HG02623 (cell line): ENCODE measurements around the gene PRAMEF5.
"Not testable (repeated sequence)": the region's sequence is repeated elsewhere in the genome, so short reads cannot be mapped to it uniquely, and the experiment has no call there.

Experiments
- ATAC-seq: cut with Tn5 transposase; IDR thresholded peaks from one replicate; pipeline ENCODE4 v1.9.1; 2021; ENCODE audit warnings: moderate library complexity; ENCODE audit not compliant: unreplicated experiment

PRAMEF5 gene

DNA sequence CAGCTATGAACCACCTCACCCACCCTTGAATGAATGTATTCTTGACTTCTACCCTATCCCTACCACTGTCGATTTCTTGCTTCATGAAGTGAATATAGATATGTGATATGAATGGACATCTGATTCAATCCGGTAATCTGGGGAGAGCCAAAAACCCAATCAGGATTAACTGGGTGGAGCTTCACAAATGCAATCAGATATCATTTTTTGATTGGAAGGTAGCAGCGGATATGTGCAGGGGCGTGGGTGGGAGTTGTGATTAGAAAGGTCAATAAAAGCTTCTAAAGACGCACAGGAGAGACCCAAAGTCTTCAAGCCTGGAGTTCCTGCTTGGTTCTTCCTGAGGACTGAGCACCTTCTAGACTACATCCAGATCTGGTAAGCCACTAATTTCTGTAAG, at the start of gene PRAMEF5:
TSS of gene PRAMEF5 (plus strand) at position 301 of the 400 bp plus-strand sequence. CDS start 5,071 bp downstream, outside the sequence.
- ATAC-seq = not testable (repeated sequence)

DNA sequence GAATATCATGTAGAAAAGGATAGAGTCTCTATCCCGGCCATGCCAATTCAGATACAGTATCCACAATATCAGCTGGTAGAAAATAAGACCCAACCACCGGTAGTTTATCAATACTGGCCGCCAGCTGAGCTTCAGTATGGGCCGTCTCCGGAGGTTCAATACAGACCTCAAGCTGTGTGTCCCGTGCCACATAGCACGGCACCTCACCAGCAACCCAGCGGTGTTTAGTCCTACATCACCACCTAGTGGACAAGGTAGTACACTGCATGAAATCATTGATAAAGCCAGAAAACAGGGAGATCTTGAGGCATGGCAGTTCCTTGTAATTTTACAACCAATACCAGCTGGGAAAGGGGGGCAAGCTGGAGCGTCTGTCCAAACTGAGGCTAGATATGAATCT, 45.3 kb upstream of the PRAMEF5 start:
- not testable (repeated sequence) for ATAC-seq

DNA sequence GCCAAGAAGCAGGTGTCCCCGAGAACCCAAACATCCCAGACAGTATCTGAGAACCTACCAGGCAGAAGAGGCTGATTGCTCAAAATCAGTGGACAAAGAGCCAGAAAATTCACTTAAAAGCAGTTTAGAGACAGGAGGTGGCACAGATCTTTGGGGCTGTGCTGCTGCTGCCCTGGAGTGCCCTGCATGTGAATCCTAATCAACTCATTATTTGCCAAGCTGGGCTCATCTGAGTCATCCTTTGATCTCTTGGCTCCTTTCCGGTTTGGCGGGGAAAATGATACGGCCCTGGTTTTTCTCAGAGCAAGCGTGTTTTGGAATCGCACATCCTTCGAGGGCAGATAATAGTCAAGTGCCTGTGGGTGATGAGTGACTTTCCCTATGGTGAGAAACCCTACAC, 37.4 kb upstream of the PRAMEF5 start:
- ATAC-seq = not testable (repeated sequence)

DNA sequence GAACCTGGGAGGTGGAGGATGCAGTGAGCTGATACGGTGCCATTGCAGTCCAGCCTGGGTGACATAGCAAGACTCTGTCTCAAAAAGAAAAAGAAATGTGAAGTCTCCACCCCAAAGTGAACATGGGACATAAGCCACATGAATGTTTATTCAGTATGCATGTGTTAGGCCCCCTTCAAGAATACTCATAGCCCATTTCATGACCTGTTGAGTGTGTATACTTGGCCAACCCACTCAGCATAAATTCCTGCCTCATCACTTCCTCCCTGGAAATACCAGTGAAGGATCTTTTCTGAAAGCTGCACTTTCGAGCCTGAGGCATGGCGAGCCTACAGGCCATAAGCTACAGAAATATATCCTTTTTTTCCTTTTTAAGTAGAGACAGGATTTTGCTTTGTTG, 34.8 kb upstream of the PRAMEF5 start:
- ATAC-seq = not testable (repeated sequence)

DNA sequence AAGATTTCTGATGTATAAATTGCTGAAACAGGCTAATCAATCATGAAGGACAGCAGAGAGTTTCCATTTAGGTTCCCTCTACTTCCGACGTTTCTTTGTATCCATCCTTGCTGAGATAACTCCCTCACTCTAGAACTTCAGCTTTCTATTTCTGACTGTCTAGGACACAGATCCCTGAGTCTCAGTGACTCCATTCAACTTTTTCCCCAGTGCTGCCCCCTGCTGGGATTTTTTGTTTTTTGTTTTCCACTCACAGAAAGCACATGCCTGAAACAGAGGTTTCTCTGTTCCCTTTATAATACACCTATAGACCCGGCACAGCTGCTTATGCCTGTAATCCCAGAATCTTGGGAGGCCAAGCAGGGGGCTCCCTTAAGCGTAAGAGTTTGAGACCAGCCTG, 31.2 kb upstream of the PRAMEF5 start:
- not testable (repeated sequence) for ATAC-seq

DNA sequence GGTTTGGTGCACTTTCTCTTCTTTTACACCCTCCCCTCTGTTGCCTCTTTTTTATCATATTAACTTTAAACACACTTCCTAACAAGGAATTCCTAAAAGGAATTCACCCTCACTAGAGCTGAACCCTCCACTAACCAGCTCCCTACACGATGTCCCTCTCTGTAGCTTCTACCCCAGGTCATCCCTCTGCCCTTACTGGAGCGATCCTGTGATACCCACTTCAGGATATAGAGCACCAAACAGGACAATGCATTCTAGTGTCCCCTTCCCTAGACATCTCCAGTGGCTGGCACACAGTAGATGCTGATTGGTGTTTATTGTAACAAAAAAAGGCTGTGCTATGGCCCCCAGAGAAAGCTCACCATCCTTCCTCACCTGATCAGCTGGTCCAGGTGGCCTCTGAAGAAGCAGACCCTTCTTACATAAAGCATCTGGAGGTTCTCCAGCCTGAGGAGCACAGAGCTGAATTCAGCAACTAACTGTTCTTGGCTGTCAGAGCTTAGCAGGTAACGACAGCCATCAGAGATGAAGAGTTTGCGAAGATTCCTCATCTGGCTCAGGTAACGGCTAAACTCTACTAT, 29.4 kb upstream of the PRAMEF5 start:
- no peak for ATAC-seq

DNA sequence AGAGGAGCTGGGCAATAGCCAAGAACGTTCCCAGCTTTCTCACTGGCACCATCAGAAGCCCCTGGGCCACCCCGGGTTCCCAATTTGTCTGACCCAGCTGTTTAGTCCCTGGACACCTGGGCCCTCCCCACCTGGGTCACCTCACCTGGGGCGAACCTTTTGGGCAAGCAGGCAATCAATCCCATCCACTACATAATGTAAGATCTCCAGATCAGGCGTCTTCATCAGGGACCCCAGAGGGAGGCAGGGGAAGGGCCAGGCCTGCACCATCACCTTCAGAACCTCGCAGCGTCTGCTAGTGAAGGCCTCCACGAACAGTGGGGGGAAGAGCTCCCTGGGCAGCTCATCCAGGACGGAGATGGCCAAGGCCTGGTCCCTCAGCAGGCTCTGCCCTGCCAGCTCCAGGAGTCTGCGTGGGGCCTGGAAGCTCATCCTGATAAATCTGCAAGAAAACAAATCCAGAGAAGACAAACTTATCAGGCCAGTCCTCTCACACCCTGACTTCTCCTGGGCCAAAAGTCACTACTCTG, 28.3 kb upstream of the PRAMEF5 start, which contains the start of gene PRAMEF18:
TSS of gene PRAMEF18 (minus strand) at position 480 of the 530 bp plus-strand sequence. CDS start at position 432, 48 bp downstream.
- ATAC-seq = not testable (repeated sequence)

DNA sequence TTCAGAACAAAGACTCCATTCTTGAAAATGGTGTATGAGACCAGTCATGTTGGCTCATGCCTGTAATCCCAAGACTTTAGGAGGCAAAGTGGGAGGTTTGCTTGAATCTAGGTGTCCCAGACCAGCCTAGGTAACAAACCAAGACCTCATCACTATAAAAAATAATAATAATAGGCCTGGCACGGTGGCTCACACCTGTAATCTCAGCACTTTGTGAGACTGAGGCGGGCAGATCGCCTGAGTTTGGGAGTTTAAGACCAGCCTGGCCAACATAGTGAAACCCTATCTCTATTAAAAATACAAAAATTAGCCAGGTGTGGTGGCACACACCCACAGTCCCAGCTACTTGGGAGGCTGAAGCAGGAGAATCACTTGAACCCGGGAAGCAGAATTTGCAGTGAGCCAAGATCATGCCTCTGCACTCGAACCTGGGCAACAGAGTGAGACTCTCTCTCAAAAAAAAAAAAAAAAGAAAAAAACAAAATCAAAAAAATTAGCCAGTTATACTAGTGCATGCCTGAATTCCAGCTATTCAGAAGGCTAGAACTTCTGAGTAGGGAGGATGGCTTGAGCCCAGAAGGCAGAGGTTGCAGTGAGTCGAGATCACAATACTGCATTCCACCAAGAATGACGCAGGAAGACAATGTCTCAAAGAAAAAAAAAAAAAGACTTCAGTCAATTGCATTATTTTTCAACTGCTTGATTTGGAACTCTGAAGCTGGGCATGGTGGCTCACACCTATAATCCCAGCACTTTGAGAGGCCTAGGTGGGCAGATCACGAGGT, 26.5 kb upstream of the PRAMEF5 start:
- not testable (repeated sequence) for ATAC-seq

DNA sequence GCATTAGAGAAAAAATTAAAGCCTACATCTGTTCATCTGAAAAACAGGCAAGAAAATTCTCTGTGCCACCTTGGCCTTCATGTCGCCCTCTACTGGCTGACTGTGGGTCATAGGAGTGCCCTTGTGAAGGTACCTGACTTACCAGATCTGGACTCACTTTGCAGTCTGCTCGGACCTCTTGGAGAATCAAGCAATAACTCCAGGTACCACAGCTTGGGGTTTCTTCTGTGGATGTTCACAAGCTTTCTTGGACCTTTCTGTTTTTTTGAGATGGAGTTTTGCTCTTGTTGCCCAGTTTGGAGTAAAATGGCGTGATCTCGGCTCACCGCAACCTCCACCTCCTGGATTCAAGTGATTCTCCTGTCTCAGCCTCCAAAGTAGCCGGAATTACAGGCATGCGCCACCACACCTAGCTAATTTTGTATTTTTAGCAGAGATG, 25.6 kb upstream of the PRAMEF5 start:
- ATAC-seq = no peak

DNA sequence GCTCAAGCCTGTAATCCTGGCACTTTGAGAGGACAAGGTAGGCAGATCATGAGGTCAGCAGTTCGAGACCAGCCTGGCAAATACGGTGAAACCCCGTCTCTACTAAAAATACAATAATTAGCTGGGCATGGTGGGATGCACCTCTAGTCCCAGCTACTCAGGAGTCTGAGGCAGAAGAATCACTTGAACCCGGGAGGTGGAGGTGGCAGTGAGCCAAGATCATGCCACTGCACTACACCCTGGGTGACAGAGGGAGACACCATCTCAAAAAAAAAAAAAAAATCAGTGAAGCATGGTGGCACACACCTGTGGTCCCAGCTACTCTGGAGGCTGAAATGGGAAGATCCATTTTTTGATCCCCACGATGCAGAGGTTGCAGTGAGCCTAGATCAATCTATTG, 23.9 kb upstream of the PRAMEF5 start:
- ATAC-seq = not testable (repeated sequence)

DNA sequence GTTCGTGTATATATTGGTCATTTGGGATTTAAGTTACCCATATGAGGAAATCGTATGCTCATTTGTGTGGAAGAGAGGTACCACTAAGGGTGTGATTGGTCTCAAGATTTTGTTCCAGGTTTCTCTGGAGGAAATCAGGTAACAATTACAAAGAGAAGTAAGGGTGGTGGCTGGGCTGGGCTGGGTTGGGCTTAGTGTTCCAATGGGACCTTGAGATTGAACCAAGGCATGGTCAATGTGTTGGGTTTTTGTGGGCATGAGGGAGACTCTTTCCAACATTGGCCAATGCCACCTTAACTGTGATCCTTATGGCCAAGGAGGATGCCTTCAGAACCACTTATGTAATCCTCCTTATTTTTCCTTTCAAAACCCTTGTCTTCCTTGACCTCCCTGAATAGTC, 23.4 kb upstream of the PRAMEF5 start:
- not testable (repeated sequence) for ATAC-seq

DNA sequence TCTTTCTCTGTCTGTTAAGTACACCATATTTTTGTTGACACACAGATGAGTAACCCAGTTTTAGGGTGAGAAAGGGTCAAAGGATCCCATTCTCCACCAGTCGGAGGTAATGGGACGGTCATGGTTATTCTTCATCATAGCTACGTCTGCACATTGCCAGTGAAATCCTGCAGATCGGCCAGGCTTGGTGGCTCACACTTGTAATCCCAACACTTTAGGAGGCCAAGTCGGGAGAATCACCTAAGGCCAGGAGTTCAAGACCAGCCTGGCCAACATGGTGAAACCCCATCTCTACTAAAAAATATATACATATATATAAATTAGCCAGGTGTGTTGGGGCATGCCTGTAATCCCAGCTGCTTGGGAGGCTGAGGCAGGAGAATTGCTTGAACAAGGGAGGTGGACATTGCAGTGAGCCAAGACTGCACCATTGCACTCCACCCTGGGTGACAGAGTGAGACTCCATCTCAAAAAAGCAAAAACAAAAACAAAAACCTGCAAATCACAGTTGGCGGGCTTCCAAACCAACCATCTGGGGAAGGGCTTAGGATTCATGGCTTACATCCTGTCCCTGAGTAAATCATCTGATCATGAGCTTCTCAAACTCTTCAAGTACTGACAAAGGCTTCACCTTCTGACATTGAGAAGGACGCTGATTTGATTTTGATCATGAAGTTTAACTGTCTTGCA, 22.8 kb upstream of the PRAMEF5 start:
- ATAC-seq = not testable (repeated sequence)

DNA sequence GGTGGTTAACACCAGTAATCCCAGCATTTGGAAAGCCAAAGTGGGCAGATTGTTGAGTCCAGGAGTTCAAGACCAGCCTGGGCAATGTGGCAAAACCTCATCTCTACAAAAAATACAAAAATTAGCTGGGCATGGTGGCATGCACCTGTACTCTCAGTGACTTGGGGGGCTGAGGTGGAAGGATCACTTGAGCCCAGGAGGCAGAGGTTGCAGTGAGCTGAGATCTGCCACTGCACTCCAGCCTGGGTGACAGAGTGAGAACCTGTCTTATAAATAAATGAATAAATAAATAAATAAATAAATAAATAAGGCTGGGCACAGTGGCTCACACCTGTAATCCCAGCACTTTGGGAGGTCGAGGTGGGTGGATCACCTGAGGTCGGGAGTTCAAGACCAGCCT, 21.9 kb upstream of the PRAMEF5 start:
- ATAC-seq = not testable (repeated sequence)

DNA sequence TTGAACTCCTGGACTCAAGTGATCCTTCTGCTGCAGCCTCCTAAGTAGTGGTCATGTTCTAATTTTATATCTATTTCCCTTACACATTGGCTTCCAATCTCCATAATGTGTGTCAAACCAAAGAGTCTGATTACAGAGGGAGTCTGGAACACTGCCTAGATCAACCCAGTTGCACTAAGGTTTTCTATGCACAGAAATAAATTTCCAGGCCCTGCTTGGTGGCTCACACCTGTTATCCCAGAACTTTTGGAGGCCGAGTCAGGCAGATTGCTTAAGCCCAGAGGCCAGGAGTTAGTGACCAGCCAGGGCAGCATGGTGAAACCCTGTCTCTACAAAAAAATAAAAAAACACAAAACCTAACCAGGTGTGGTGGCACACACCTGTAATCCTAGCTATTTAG, 19.9 kb upstream of the PRAMEF5 start:
- not testable (repeated sequence) for ATAC-seq

DNA sequence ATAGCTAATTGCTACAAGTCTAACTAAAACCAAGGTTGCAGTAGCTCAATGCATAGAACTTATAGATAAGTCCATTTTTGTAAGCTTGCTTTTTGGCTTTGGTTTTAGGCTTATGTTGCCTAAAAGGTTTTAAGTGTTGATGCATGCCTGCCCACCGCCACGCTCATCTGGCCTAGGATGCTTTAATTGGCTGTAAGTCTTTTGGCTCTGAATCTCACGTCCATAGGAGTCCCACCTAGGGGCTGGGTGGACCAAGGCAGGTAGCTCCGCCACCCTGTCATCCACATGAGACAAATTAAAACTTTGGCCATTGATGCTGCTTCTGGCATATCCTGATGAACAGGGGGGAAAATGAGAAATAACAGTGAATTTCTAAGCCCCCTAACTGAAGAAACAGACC, 16.4 kb upstream of the PRAMEF5 start:
- ATAC-seq = not testable (repeated sequence)

DNA sequence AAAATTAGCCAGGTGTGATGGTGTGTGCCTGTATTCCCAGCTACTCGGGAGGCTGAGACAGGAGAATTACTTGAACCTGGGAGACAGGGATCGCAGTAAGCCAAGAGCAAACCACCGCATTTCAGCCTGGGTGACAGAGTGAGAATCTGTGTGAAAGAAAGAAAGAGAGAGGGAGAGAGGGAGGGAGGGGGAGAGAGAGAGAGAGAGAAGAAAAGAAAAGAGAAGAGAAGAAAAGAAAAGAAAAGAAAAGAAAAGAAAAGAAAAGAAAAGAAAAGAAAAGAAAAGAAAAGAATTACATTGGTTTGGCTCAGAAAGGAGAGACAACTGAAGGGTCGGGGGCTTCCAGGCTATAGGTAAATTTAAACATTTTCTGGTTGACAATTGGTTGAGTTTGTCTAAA, 14.4 kb upstream of the PRAMEF5 start:
- ATAC-seq = not testable (repeated sequence)

DNA sequence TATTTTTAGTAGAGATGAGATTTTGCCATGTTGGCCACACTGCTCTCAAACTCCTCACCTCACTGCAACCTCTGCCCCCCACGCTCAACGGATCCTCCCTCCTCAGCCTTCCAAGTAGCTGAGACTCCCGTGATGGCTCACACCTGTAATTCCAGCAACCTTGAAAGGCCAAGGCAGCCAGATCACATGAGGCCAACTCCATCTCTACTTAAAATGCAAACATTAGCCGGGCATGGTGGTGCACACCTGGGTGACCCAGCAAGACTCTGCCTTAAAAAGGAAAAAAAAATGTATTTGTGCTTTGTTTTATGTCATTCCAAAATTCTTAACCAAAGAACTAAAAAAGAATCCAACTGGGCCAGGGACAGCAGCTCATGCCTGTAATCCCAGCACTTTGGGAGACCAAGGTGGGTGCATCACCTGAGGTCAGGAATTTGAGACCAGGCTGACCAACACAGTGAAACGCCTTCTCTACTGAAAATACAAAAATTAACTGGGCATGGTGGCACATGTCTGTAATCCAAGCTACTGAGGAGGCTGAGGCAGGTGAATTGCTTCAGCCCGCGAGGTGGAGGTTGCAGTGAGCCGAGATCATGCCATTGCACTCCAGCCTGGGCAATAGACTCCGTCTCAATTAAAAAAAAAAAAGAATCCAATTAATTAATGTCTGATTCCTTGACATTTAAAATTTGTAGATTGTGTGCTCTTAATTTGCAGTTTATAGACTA, 10.3 kb upstream of the PRAMEF5 start:
- not testable (repeated sequence) for ATAC-seq

DNA sequence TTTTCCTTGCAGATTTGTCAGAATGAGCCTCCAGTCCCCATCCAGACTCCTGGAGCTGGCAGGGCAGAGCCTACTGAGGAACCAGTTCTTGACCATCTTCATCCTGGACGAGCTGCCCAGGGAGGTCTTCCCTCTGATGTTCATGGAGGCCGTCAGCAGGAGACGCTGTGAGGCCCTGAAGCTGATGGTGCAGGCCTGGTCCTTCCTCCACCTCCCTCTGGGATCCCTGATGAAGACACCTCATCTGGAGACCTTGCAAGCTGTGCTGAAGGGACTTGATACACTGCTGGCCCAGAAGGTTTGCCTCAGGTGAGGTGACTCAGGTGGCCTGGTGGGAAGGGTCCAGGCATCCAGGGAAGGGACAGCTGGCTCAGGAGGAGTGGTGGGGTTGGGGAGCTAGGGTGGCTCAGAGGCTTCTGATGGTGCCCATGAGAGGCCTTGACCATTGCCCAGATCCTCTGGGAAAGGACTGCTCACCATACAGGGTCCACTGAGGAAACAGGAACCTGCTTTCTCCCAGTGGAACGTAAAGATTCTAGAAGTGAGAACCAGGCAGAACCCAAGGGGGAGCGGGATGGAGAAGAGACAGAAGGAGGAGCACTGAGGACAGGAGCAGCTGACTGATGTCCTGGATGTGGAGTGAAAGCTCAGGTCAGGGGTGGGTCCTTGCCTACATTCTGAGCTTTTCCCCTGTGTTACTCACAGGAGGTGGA, 8.0 kb upstream of the PRAMEF5 start:
- ATAC-seq = not testable (repeated sequence)

DNA sequence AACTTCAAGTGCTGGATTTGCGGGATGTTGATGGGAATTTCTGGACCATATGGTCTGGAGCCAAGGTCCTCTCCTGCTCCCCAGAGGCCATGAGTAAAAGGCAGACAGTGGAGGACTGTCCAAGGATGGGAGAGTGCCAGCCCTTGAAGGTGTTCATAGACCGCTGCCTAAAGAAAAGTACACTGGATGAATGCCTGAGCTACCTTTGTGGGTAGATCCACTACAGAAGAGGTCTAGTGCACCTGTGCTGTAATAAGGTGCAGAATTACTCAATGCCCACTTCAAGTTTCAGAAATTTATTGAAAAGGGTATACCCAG, 7.5 kb upstream of the PRAMEF5 start:
- not testable (repeated sequence) for ATAC-seq

DNA sequence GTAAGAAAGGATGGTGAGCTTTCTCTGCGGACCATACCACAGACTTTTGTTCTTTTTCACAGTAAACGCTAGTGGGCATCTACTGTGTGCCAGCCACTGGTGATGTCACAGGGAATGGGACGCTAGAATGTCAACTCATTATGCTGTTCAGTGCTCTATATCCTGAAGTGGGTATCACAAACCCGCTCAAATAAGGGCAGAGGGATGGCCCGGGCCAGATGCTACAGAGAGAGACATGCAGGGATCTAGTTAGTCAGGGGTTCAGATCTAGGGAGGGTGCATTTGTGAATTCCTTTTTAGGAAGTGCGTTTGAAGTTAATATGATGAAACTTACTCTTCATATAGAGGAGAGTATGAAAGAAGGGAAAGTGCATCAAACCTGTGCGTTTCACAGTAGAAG, 6.9 kb upstream of the PRAMEF5 start:
- ATAC-seq = not testable (repeated sequence)
